Measurements from ENCODE around the gene MBD3. TPM values are rescaled to one million over a fixed set of nuclear protein-coding genes. Genes with fewer than 3 reads are reported as not detected.

Gene MBD3
- total and polyA plus RNA-seq, 8 donors, result 39.8 to 154 (median 57.4) TPM

- Histone ChIP-seq H3K9me3 (no peaks in the 10 kb centered on the region), H3K4me1 (no peaks in the 10 kb centered on the region), H3K36me3 (peaks cover 17 to 77% (median 72%) of the 10 kb centered on the region in 4 donors), H3K27ac (no peak overlapping the region), H3K27me3 (no peaks in the 10 kb centered on the region), H3K4me3 (no peak overlapping the region)
- WGBS, 5 donors, result 90 to 96% (median 92%) methylated on average over 13 to 17 of the region's 17 CpGs
- intact Hi-C loops (cut with DNase I; ENCODE audit: low total_unique reads), result no loop called here
- no peak for TF ChIP-seq POLR2AphosphoS5 (IDR thresholded peaks at IDR 0.05)
- no peak for TF ChIP-seq CTCF (IDR thresholded peaks at IDR 0.05)
- no peak for TF ChIP-seq POLR2A (IDR thresholded peaks at IDR 0.05)
- TF ChIP-seq EP300 (IDR thresholded peaks at IDR 0.05), result no peak
- no peak for DNase-seq
Observed at GRCh38 chr19:1627194-1627593, 34.5 kb upstream of the MBD3 start.

DNA sequence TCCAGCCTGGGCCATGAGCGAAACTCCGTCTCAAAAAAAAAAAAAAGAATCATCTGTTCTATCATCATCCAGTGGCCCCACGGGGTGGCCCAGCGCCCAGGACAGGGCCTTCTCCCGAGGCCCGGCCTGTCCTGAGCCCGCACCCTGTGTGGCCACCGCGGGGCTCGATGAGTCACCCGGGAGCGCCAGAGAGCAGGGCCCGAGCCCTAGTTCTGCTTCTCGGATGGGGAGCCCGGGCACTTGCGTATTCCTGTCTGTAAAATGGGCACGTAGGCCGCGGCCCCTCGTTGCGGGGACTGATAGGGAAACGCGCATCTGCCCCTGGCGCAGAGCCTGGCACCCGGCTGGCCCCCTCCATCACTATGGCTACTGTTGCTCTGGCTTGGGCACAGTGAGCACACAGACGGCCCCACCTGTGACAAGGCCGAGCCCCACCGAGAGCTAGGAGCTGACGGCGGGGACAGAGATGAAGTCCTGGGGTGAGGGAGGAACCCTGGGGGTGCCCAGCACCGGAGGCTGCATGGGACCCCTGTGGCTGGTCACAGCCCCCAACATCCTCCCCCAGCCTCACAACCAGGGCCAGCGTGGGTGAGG, 33.8 kb upstream of the MBD3 start:
- no peaks in the 10 kb centered on the region for H3K9me3 ChIP-seq
- intact Hi-C loops (cut with DNase I; ENCODE audit: low total_unique reads), result no loop called here
- no peaks in the 10 kb centered on the region for H3K27me3 ChIP-seq
- H3K27ac ChIP-seq, result no peak overlapping the region
- TF ChIP-seq POLR2A (IDR thresholded peaks at IDR 0.05), result no peak
- no peak for TF ChIP-seq POLR2AphosphoS5 (IDR thresholded peaks at IDR 0.05)
- TF ChIP-seq EP300 (IDR thresholded peaks at IDR 0.05), result no peak
- TF ChIP-seq CTCF (IDR thresholded peaks at IDR 0.05), result no peak
- no peak for DNase-seq
- no peaks in the 10 kb centered on the region for H3K4me1 ChIP-seq
- WGBS, 5 donors, result 90 to 94% (median 92%) methylated on average over 30 to 32 of the region's 32 CpGs
- H3K4me3 ChIP-seq, result no peak overlapping the region
- peaks cover 17 to 77% (median 72%) of the 10 kb centered on the region in 4 donors for H3K36me3 ChIP-seq

DNA sequence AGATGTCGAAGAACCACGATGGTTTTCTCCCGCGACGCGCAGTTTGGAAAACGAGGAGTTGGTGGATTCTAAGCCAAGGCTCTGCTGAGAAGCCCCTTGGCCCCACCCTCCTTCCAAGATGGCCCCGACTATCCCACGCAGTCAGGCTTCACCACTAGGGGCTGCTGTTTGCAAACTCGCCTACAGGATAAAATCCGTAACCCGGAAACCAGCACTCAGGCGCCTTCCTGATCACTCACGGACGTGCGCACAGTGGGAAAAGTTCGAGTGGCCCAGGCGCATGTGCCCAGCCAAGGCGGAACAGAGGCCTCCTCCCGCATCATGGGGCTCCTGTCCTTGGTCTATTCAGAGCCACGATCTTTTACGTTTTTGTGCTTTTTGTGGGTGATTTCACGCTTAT, 31.8 kb upstream of the MBD3 start:
- H3K9me3 ChIP-seq, result no peaks in the 10 kb centered on the region
- H3K27me3 ChIP-seq, result no peaks in the 10 kb centered on the region
- TF ChIP-seq POLR2AphosphoS5 (IDR thresholded peaks at IDR 0.05) (peak in 1 of 3 donors; percentile 40), POLR2A (IDR thresholded peaks at IDR 0.05) (no peak), EP300 (IDR thresholded peaks at IDR 0.05) (no peak), CTCF (IDR thresholded peaks at IDR 0.05) (peak in 5 of 7 experiments; percentile 50 to 63 (median 55))
- peaks cover 24 to 79% (median 75%) of the 10 kb centered on the region in 4 donors for H3K36me3 ChIP-seq
- DNase-seq, result peak; percentile 55 to 84
- no peaks in the 10 kb centered on the region for H3K4me1 ChIP-seq
- no peak overlapping the region for H3K27ac ChIP-seq
- intact Hi-C loops (cut with DNase I; ENCODE audit: low total_unique reads), result no loop called here
- WGBS, 5 donors, result 63 to 85% (median 68%) methylated on average over 23 of the region's 23 CpGs
- no peak overlapping the region for H3K4me3 ChIP-seq

- H3K9me3 ChIP-seq, result no peaks in the 10 kb centered on the region
- intact Hi-C loops (cut with DNase I; ENCODE audit: low total_unique reads), result no loop called here
- H3K4me1 ChIP-seq, result no peaks in the 10 kb centered on the region
- H3K4me3 ChIP-seq, result no peak overlapping the region
- TF ChIP-seq CTCF (IDR thresholded peaks at IDR 0.05) (no peak), POLR2A (IDR thresholded peaks at IDR 0.05) (no peak), EP300 (IDR thresholded peaks at IDR 0.05) (no peak), POLR2AphosphoS5 (IDR thresholded peaks at IDR 0.05) (no peak)
- no peak overlapping the region for H3K27ac ChIP-seq
- H3K27me3 ChIP-seq, result no peaks in the 10 kb centered on the region
- peaks cover 32 to 98% (median 94%) of the 10 kb centered on the region in 4 donors for H3K36me3 ChIP-seq
- 91 to 96% (median 93%) methylated on average over 5 of the region's 5 CpGs for WGBS, 5 donors
- no peak for DNase-seq
Observed at GRCh38 chr19:1622541-1622940, 29.9 kb upstream of the MBD3 start.
